ENCODE measurements around the gene CASR.

CASR gene

DNA sequence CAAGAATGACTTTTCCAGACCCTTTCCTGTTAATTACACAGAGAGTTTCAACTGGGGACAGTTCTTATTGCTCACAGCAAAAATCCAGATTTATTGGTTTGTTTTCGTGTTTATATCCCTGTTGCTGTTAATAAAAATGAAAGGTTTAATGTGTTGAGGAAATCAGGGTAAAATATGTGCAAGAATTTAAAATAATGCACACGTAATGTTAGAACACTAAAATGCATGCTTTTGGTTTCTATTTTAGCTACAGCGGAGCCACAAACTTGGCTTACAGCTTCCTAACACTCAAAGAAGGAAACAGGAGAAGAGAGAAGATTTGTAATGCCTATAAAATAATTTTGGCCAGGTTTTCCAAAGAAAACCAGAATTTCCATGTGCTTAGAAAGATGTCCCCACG lies 62.7 kb downstream of the CASR start (continued):
- TF ChIP-seq RBAK (tag by site-specific recombination; IDR thresholded peaks at IDR 0.05) (no peak), ZNF266 (tag by site-specific recombination; IDR thresholded peaks at IDR 0.05; ENCODE audit: low read depth) (no peak), ZNF2 (tag by site-specific recombination; IDR thresholded peaks at IDR 0.05) (no peak), ZNF701 (tag by site-specific recombination; IDR thresholded peaks at IDR 0.05) (no peak), ZNF112 (tag by site-specific recombination; IDR thresholded peaks at IDR 0.05) (no peak), ZNF426 (tag by site-specific recombination; IDR thresholded peaks at IDR 0.05) (no peak)
- TF ChIP-seq, protein P1, sequence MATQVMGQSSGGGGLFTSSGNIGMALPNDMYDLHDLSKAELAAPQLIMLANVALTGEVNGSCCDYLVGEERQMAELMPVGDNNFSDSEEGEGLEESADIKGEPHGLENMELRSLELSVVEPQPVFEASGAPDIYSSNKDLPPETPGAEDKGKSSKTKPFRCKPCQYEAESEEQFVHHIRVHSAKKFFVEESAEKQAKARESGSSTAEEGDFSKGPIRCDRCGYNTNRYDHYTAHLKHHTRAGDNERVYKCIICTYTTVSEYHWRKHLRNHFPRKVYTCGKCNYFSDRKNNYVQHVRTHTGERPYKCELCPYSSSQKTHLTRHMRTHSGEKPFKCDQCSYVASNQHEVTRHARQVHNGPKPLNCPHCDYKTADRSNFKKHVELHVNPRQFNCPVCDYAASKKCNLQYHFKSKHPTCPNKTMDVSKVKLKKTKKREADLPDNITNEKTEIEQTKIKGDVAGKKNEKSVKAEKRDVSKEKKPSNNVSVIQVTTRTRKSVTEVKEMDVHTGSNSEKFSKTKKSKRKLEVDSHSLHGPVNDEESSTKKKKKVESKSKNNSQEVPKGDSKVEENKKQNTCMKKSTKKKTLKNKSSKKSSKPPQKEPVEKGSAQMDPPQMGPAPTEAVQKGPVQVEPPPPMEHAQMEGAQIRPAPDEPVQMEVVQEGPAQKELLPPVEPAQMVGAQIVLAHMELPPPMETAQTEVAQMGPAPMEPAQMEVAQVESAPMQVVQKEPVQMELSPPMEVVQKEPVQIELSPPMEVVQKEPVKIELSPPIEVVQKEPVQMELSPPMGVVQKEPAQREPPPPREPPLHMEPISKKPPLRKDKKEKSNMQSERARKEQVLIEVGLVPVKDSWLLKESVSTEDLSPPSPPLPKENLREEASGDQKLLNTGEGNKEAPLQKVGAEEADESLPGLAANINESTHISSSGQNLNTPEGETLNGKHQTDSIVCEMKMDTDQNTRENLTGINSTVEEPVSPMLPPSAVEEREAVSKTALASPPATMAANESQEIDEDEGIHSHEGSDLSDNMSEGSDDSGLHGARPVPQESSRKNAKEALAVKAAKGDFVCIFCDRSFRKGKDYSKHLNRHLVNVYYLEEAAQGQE (tag by site-specific recombination; IDR thresholded peaks at IDR 0.05) = no peak

DNA sequence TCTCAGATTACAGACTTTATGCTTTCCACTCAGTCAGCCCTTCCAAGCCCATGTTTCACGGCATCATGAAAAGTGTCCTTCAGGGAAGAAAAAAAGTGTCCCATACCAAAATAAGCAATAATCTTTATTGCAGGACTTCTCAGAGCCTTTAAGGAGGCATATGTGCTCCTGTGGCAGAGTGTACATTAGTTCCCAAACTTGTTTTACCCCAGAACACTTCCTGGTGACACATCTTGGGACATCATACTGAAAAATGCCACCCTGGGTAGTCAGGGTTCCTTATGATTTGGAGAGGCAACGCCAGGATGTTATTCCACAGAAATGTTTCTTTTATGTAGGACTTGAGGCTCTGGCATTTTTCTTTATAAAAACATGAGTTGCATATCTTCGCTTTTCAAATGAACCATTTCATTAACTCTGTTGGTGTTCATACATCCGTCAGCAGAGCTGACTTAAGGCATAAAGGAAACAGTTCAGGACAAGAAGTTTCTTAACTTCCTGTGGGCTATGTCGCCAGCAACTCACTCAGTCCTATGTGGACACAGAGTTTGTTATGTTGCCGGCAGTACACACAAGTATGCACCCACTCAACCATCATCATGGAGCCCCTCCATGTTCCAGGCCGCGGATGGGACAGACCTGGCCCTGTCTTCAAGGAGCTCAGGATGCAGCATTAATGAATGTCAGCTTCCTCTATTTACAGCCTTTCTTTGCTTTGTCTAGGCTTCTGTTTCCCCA lies 63.8 kb downstream of the CASR start:
- Histone ChIP-seq H3K9me3 (ENCODE audit: control insufficient read depth, insufficient read depth, low read depth, low read length) (no peaks in the 10 kb centered on the region), H3K4me3 (ENCODE audit: low read depth, low read length) (no peak overlapping the region), H3K27ac (ENCODE audit: extremely low read depth, low read depth, low read length) (no peak overlapping the region), H3K4me1 (ENCODE audit: control insufficient read depth, insufficient read depth, low read length) (no peaks in the 10 kb centered on the region), H3K36me3 (ENCODE audit: control insufficient read depth in 2 of 2, insufficient read depth in 1 of 2, low read length in 2 of 2) (no peaks in the 10 kb centered on the region)
- no peak for TF ChIP-seq HOXA7 (CRISPR knock-in tag; IDR thresholded peaks at IDR 0.05; ENCODE audit: borderline replicate concordance)
- TF ChIP-seq ZNF239 (tag by site-specific recombination; IDR thresholded peaks at IDR 0.05) = 0 out of 2 replicates have a peak, but pooled peaks have one; percentile 22
- CTCF ChIA-PET = interaction anchor here (1.1 kb wide), 1 partner anchor 701 kb away, joined by 3 read pairs; the partner anchor contains the start of gene POLQ
- POLR2A ChIA-PET = no interaction called here

DNA sequence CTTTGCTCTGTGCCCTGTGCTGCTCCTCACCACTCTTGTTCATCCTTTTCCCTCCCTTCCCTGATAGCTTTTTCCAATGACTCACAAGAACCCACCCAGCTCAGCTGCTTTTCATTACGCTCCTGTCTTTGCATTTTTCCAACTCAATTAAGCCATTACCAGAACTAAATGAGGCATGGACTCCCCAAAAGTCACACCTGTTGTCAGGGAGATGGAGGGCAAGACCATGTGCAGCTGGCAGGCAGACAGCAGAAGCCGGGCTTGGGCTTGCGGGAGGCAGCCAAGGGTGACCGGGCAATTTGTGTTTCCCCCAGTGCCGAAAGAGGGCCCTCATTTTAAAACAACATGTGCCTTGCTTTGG lies 64.3 kb downstream of the CASR start:
- H3K4me3 ChIP-seq (ENCODE audit: low read depth, low read length) = no peak overlapping the region
- no peaks in the 10 kb centered on the region for H3K36me3 ChIP-seq (ENCODE audit: control insufficient read depth in 2 of 2, insufficient read depth in 1 of 2, low read length in 2 of 2)
- H3K9me3 ChIP-seq (ENCODE audit: control insufficient read depth, insufficient read depth, low read depth, low read length) = no peaks in the 10 kb centered on the region
- H3K4me1 ChIP-seq (ENCODE audit: control insufficient read depth, insufficient read depth, low read length) = no peaks in the 10 kb centered on the region
- ChIA-PET POLR2A (no interaction called here), CTCF (interaction anchor here (1.1 kb wide), 1 partner anchor 702 kb away, joined by 3 read pairs; the partner anchor contains the start of gene POLQ)
- TF ChIP-seq ZNF707 (tag by site-specific recombination; IDR thresholded peaks at IDR 0.05) = no peak
- TF ChIP-seq ZNF366 (tag by site-specific recombination; conservative IDR thresholded peaks at IDR 0.05) = no peak
- TF ChIP-seq HOXC10 (CRISPR knock-in tag; IDR thresholded peaks at IDR 0.05) = no peak
- TF ChIP-seq, protein P2, sequence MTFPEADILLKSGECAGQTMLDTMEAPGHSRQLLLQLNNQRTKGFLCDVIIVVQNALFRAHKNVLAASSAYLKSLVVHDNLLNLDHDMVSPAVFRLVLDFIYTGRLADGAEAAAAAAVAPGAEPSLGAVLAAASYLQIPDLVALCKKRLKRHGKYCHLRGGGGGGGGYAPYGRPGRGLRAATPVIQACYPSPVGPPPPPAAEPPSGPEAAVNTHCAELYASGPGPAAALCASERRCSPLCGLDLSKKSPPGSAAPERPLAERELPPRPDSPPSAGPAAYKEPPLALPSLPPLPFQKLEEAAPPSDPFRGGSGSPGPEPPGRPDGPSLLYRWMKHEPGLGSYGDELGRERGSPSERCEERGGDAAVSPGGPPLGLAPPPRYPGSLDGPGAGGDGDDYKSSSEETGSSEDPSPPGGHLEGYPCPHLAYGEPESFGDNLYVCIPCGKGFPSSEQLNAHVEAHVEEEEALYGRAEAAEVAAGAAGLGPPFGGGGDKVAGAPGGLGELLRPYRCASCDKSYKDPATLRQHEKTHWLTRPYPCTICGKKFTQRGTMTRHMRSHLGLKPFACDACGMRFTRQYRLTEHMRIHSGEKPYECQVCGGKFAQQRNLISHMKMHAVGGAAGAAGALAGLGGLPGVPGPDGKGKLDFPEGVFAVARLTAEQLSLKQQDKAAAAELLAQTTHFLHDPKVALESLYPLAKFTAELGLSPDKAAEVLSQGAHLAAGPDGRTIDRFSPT (tag by site-specific recombination; IDR thresholded peaks at IDR 0.05) = no peak
- TF ChIP-seq SCRT2 (tag by site-specific recombination; IDR thresholded peaks at IDR 0.05) = no peak
- TF ChIP-seq ZNF184 (tag by site-specific recombination; IDR thresholded peaks at IDR 0.05) = no peak
- no peak for TF ChIP-seq ZNF335 (tag by site-specific recombination; conservative IDR thresholded peaks at IDR 0.05)
- no peak for TF ChIP-seq FEZF1 (tag by site-specific recombination; IDR thresholded peaks at IDR 0.05)
- TF ChIP-seq ZNF248 (tag by site-specific recombination; IDR thresholded peaks at IDR 0.05) = no peak
- no peak for TF ChIP-seq ZNF558 (tag by site-specific recombination; IDR thresholded peaks at IDR 0.05)
- TF ChIP-seq ZNF510 (tag by site-specific recombination; IDR thresholded peaks at IDR 0.05; ENCODE audit: insufficient replicate concordance) = no peak
- TF ChIP-seq ZNF426 (tag by site-specific recombination; IDR thresholded peaks at IDR 0.05) = no peak
- TF ChIP-seq, protein P3, sequence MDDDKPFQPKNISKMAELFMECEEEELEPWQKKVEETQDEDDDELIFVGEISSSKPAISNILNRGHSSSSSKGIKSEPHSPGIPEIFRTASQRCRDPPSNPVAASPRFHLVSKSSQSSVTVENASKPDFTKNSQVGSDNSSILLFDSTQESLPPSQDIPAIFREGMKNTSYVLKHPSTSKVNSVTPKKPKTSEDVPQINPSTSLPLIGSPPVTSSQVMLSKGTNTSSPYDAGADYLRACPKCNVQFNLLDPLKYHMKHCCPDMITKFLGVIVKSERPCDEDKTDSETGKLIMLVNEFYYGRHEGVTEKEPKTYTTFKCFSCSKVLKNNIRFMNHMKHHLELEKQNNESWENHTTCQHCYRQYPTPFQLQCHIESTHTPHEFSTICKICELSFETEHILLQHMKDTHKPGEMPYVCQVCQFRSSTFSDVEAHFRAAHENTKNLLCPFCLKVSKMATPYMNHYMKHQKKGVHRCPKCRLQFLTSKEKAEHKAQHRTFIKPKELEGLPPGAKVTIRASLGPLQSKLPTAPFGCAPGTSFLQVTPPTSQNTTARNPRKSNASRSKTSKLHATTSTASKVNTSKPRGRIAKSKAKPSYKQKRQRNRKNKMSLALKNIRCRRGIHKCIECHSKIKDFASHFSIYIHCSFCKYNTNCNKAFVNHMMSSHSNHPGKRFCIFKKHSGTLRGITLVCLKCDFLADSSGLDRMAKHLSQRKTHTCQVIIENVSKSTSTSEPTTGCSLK (tag by site-specific recombination; IDR thresholded peaks at IDR 0.05) = no peak
- TF ChIP-seq ZNF169 (tag by site-specific recombination; IDR thresholded peaks at IDR 0.05) = no peak
- H3K27ac ChIP-seq (ENCODE audit: extremely low read depth, low read depth, low read length) = no peak overlapping the region
